Lower lobe of right lung (tissue), 2 donors: ENCODE data around the gene STRIP2. TPM values are rescaled to one million over a fixed set of nuclear protein-coding genes. Genes with fewer than 3 reads are reported as not detected.
"Not testable (repeated sequence)": the region's sequence is repeated elsewhere in the genome, so short reads cannot be mapped to it uniquely, and the experiment has no call there.

ENCODE experiments used
- ATAC-seq, 2 donors: fragments of 200-7000 bp; cut with Tn5 transposase; one replicate each; pipeline ENCODE4 v1.9.1; 2020 to 2022; ENCODE audit warnings: mild to moderate bottlenecking in 2 of 2, moderate library complexity in 2 of 2
- DNase-seq: peaks from one replicate; pipeline ENCODE4 v3.0.0-alpha.2; 2020
- H3K27ac ChIP-seq: fragments of 200-600 bp; one replicate; pipeline ENCODE4 v1.8.0; 2022
- H3K27me3 ChIP-seq: fragments of 200-600 bp; one replicate; pipeline ENCODE4 v1.8.0; 2022; ENCODE audit warnings: low read depth
- H3K36me3 ChIP-seq: fragments of 200-600 bp; one replicate; pipeline ENCODE4 v1.8.0; 2022; ENCODE audit warnings: mild to moderate bottlenecking
- H3K4me1 ChIP-seq: fragments of 200-600 bp; one replicate; pipeline ENCODE4 v1.8.0; 2022
- H3K4me3 ChIP-seq: fragments of 200-600 bp; one replicate; pipeline ENCODE4 v1.8.0; 2022; ENCODE audit warnings: mild to moderate bottlenecking
- H3K9me3 ChIP-seq: fragments of 200-600 bp; one replicate; pipeline ENCODE4 v1.8.0; 2022
- intact Hi-C: fragments of 100-400 bp; cut with DNase I; formaldehyde crosslinking; loops from one replicate; pipeline ENCODE4 v1.11.0; 2022
- total RNA-seq: library from RNA; stranded (reverse); fragmentation: NEBNext Ultra II Directional; extraction: Animal tissue kit (Norgen Biotek cat#: 25700); gene quantifications from one replicate; pipeline ENCODE4 v1.2.1, GENCODE V29; 2021
- TF ChIP-seq, protein P1 (sequence below): fragments of 200-600 bp; IDR thresholded peaks from one replicate; pipeline ENCODE4 v1.8.0; 2022; ENCODE audit warnings: antibody characterized with exemption, mild to moderate bottlenecking
- donor health status: DM: no; HTN: yes; CAD: no; lungs with severe emphysema.

Gene STRIP2
- total RNA-seq, 1 donor from 2014 or later, result 1.3 TPM

DNA sequence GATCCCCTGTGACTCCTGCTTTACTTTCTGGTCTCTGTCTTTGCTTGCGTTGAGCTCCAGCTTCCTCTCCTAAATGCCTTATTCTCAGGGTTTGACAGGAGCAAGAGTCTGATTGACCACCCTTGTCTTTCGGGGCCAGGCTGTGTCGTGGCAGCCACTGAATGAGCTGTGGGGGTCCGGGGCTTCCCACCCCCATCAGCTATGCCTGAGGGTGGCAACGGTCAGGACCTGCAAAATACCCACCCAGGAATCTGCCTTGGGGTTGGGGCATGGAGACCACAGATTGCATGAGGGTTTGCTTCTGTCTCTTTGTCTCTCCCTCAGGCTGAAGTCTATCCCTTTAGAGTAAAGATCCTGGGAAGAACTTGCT lies 88.7 kb downstream of the STRIP2 start:
- no peaks in the 10 kb centered on the region for H3K9me3 ChIP-seq
- TF ChIP-seq, protein P1, sequence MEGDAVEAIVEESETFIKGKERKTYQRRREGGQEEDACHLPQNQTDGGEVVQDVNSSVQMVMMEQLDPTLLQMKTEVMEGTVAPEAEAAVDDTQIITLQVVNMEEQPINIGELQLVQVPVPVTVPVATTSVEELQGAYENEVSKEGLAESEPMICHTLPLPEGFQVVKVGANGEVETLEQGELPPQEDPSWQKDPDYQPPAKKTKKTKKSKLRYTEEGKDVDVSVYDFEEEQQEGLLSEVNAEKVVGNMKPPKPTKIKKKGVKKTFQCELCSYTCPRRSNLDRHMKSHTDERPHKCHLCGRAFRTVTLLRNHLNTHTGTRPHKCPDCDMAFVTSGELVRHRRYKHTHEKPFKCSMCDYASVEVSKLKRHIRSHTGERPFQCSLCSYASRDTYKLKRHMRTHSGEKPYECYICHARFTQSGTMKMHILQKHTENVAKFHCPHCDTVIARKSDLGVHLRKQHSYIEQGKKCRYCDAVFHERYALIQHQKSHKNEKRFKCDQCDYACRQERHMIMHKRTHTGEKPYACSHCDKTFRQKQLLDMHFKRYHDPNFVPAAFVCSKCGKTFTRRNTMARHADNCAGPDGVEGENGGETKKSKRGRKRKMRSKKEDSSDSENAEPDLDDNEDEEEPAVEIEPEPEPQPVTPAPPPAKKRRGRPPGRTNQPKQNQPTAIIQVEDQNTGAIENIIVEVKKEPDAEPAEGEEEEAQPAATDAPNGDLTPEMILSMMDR, result no peak
- no peak overlapping the region for H3K4me3 ChIP-seq
- intact Hi-C loops, result no loop called here
- peaks cover 4% of the 10 kb centered on the region for H3K27me3 ChIP-seq
- no peak overlapping the region for H3K27ac ChIP-seq
- no peaks in the 10 kb centered on the region for H3K36me3 ChIP-seq
- no peak for ATAC-seq
- H3K4me1 ChIP-seq, result no peaks in the 10 kb centered on the region
- DNase-seq, result no peak

DNA sequence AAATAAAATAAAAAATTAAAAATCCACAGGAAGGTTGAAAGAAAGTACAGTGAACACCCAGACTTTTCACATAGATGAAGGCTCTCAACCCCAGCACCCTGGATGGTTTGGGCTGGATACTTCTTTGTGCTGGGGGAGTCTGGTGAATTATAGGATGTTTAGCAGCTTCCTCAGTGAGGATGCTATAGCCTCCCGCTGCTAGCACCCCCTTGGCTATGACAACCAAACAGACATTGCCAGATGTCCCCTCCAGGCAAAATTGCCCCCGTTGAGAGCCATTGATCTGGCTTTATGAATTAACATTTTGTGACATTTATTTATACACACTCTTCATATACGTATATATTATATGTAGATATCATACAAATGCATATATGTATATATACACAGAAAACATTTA lies 89.7 kb downstream of the STRIP2 start:
- Histone ChIP-seq H3K27ac (no peak overlapping the region), H3K9me3 (no peaks in the 10 kb centered on the region), H3K27me3 (peaks cover 4% of the 10 kb centered on the region), H3K4me3 (no peak overlapping the region), H3K4me1 (no peaks in the 10 kb centered on the region), H3K36me3 (no peaks in the 10 kb centered on the region)
- no peak for ATAC-seq
- intact Hi-C loops, result no loop called here
- TF ChIP-seq, protein P1, result no peak
- DNase-seq, result no peak

DNA sequence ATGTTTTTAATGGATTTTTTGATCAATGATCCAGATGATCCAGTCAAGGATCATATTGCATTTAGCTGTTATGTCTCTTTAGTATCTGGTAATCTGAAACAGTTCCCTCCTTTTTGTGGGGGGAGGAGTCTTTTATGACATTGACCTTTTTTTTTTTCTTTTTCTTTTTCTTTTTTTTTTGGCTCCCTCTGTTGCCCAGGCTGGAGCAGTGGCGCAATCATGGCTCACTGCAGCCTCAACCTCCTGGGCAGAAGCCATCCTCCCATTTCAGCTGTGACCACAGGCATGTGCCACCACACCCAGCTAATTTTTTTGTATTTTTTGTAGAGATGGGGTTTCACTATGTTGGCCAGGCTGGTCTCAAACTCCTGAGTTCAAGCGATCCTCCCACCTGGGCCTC lies 90.2 kb downstream of the STRIP2 start:
- DNase-seq, H3K4me3 ChIP-seq, H3K36me3 ChIP-seq, H3K27me3 ChIP-seq, H3K27ac ChIP-seq, H3K4me1 ChIP-seq, H3K9me3 ChIP-seq, intact Hi-C loops, ATAC-seq: not testable (repeated sequence)

GRCh38 chr7:129525225-129525862 lies 91.1 kb downstream of the STRIP2 start:
- intact Hi-C loops, result no loop called here
- H3K27ac ChIP-seq, result no peak overlapping the region
- ATAC-seq (no peak), DNase-seq (no peak)
- no peaks in the 10 kb centered on the region for H3K4me1 ChIP-seq
- no peak overlapping the region for H3K4me3 ChIP-seq
- H3K36me3 ChIP-seq, result no peaks in the 10 kb centered on the region
- H3K9me3 ChIP-seq, result no peaks in the 10 kb centered on the region
- peaks cover 4% of the 10 kb centered on the region for H3K27me3 ChIP-seq
- TF ChIP-seq, protein P1, result no peak

- ATAC-seq (no peak), DNase-seq (no peak)
- H3K9me3 ChIP-seq, result no peaks in the 10 kb centered on the region
Observed at GRCh38 chr7:129529643-129530042, 95.4 kb downstream of the STRIP2 start.

DNA sequence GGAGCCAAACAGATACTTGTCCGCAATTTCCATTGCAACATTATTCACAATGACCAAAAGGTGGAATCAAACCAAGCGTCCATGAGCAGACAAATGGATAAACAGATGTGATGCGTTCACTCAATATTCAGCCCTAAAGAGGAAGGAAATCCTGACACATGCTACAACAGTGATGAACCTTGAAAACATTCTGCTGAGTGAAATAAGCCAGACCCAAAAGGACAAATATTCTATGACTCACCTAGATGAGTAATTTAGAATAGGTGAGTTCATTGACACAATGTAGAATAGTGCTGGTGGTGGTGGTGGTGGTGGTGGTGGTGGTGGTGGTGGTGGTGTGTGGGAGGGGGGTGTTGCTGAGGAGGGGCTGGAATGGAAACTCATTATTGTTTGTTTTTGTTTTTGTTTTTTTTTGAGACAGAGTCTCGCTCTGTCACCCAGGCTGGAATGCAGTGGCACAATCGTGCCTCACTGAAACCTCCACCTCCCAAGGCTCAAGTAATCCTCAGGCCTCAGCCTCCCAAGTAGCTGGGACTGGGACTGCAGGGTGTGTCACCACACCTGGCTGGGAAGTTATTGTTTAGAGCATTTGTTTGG lies 96.7 kb downstream of the STRIP2 start:
- H3K4me3 ChIP-seq, result no peak overlapping the region
- H3K27ac ChIP-seq, result no peak overlapping the region
- H3K36me3 ChIP-seq, result no peaks in the 10 kb centered on the region
- H3K4me1 ChIP-seq, result no peaks in the 10 kb centered on the region
- intact Hi-C loops, result no loop called here
- TF ChIP-seq, protein P1, result no peak
- ATAC-seq, result no peak
- DNase-seq, result no peak
- H3K9me3 ChIP-seq, result no peaks in the 10 kb centered on the region
- H3K27me3 ChIP-seq, result no peaks in the 10 kb centered on the region

More at GRCh38 chr7:129529643-129530042, 95.4 kb downstream of the STRIP2 start:
- Histone ChIP-seq H3K27ac (no peak overlapping the region), H3K4me3 (no peak overlapping the region), H3K36me3 (no peaks in the 10 kb centered on the region), H3K27me3 (no peaks in the 10 kb centered on the region), H3K4me1 (no peaks in the 10 kb centered on the region)
- TF ChIP-seq, protein P1, result no peak
- intact Hi-C loops, result no loop called here
